NB4 (cell line): Measurements from ENCODE around the gene USP28.

Experiments used
- DNase-seq: peaks from one replicate; pipeline ENCODE4 v3.0.0; 2010; ENCODE audit warnings: low read depth
- H3K4me3 ChIP-seq: one replicate; pipeline ENCODE4 v1.5.1; 2011; ENCODE audit warnings: mild to moderate bottlenecking, low read depth, low read length, moderate library complexity
- CTCF ChIP-seq: IDR thresholded peaks from one replicate; pipeline ENCODE4 v1.5.1; 2012; ENCODE audit warnings: low read depth, low read length
- MAX ChIP-seq: IDR thresholded peaks from 2 replicates; pipeline ENCODE4 v1.6.1; 2011; ENCODE audit warnings: low read depth, low read length
- MYC ChIP-seq: IDR thresholded peaks from 2 replicates; pipeline ENCODE4 v1.6.1; 2011; ENCODE audit warnings: low read depth, low read length
- POLR2A ChIP-seq: IDR thresholded peaks from 2 replicates; pipeline ENCODE4 v1.6.1; 2011; ENCODE audit warnings: mild to moderate bottlenecking; ENCODE audit not compliant: insufficient read length; ENCODE audit errors: extremely low read depth

USP28 gene

GRCh38 chr11:113874581-113875233 is 665 bp downstream of the USP28 start:
- TF ChIP-seq POLR2A (no peak), MYC (no peak), CTCF (no peak), MAX (no peak)
- peak; percentile 52 for DNase-seq
- H3K4me3 ChIP-seq, result peak overlapping the region; percentile 86

DNA sequence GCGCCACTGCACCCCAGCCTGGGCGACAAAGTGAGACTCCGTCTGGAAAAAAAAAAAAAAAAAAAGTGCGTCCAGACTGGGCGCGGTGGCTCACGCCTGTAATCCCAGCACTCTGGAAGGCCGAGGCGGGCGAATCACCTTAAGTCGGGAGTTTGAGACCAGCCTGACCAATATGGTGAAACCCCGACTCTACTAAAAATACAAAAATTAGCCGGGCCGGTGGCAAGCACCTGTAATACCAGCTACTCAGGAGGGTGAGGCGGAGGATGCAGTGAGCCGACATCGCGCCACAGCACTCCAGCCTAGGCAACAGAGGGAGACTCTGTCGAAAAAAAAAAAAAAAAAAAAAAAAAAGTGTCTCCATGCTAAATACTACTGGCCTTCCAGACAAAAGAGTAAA is 1.3 kb downstream of the USP28 start:
- DNase-seq, result no peak
- peak overlapping the region; percentile 86 for H3K4me3 ChIP-seq
- TF ChIP-seq MYC (no peak), POLR2A (no peak)

- TF ChIP-seq POLR2A (no peak), CTCF (no peak), MAX (no peak), MYC (no peak)
- peak overlapping the region; percentile 17 for H3K4me3 ChIP-seq
- DNase-seq, result peak; percentile 7
These were observed 2.1 kb downstream of the USP28 start for GRCh38 chr11:113873236-113873626.

DNA sequence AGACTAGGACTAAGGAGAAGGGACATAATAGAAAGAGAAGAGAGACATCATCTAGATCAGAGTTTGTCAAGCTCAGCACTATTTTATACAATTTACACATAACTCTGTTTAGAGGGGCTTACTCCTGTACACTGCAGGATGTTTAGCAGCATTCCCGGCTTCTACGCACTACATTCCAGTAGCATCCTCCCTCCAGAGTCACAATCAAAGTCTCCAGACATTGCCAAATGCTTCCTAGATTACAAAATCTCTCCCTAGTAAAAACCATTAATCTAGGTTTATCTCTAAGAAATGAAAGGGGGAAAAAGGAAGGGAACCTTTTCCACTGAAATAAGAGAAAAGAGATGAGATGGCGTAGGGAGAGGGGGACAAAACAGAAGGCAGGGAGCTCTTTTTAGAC is 4.0 kb downstream of the USP28 start:
- no peak for TF ChIP-seq MAX
- no peak for TF ChIP-seq POLR2A
- TF ChIP-seq MYC, result no peak
- TF ChIP-seq CTCF, result no peak
- no peak for DNase-seq
- no peak overlapping the region for H3K4me3 ChIP-seq

DNA sequence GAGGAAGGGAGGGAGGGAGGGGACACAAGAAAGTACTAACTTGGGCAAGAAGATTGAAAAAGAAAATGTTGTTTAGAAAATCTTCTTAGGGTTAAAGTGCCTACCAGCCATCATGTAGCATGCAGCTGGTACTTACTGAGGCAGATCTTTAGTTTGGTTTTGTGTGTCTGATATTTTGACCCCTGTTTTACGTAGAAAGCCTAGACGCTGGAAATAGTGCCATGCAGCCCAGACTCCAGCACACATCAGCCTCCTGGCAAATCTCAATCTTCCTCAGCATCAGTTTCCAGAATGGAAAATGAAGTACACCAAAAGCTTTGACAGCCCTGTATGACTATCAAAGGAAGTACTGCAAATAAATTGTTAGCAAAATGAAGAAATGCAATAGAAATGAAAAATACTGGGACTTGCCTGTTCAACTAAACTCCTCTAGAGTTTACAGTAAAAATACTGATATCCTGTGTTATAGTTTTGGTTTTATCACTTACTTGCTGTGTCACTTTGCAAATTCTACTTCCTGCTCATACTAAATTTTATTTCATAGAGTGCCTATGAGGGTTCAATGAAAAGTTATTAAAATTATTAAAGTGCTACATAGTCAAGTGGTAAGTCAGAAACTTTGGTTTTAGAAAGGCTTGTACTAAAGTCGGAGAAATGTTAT is 7.4 kb downstream of the USP28 start:
- no peak for TF ChIP-seq POLR2A
- no peak for TF ChIP-seq MYC
- no peak for TF ChIP-seq MAX
- H3K4me3 ChIP-seq, result no peak overlapping the region
- DNase-seq, result no peak

DNA sequence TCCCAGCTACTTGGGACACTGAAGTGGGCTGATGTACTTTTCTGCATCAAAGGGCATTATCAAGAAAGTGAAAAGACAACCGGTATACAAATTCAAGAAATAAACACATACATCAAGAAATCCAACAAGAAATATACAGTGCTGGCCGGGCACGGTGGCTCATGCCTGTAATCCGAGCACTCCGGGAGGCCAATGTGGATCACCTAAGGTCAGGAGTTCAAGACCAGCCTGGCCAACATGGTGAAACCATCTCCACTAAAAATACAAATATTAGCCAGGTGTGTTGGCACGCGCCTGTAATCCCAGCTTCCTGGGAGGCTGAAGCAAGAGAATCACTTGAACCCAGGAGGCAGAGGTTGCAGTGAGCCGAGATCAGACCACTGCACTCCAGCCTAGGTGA is 9.5 kb downstream of the USP28 start:
- H3K4me3 ChIP-seq, result no peak overlapping the region
- no peak for DNase-seq
- TF ChIP-seq MYC (no peak), POLR2A (no peak), MAX (no peak), CTCF (no peak)

DNA sequence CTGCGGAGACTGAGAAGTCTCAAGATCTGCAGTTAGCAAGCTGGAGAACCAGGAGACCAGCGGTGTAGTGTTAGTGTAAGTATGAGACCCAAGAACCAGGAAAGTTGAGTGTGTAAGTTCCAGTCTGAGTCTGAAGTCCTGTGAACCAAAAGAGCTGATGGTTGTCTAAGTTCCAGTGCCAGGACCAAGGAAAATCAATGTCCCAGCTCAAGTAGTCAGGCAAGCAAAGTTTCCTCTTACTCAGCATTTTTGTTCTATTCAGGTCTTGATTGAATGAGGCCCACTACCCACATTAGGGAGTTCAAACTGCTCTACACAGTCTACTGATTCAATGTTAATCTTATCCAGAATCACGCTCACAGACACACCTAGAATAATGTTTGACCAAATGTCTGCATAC is 11.0 kb downstream of the USP28 start:
- H3K4me3 ChIP-seq, result no peak overlapping the region
- DNase-seq, result no peak
- TF ChIP-seq MYC (no peak), MAX (no peak), CTCF (no peak), POLR2A (no peak)
